ENCODE measurements around the gene RXFP1.

RXFP1 gene

DNA sequence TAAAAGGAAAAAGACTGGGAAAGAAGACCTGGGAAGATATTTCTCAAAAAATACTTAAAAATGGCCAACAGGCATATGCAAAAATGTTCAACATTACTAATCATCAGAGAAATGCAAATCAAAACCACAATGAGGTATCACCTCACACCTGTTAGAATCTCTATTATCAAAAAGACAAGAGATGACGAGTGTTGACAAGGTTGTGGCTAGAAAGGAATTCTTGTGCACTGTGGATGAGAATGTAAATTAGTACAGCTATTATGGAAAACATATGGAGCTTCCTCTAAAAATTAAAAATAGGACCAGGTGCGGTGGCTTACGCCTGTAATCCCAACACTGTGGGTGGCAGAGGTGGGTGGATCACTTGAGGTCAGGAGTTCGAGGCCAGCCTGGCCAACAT lies 100.0 kb downstream of the RXFP1 start:
- DNase-seq = no peak

- no peak for DNase-seq
These were observed 100.6 kb downstream of the RXFP1 start for GRCh38 chr4:158622251-158622650.

DNA sequence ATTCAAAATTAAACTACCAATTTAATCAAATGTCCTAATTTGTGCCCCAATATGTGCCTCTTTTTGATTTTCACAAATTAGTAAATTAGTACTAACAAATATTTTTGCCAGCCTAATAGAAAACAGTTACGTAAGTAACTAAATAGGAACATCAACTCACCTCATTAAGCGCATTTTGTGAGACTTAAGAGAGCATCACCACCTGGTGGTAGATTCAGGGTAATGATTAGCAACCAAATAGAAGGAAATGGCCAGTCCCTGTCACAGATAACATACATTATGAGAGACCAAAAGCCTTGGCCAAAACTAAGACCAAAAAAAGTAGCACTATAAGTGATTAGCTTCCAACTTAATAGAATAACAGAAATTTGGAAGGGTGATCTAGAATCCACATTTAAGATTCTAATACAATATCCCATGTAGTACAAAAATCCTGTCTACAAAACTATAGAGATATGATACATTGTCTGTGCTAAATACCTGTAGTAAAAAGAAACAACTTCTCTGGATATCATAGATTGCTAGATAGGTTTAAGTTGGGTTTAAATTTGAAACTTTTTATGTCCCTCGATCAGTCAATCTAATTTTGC lies 103.3 kb downstream of the RXFP1 start:
- peak; percentile 80 for DNase-seq

GRCh38 chr4:158625544-158625943 lies 103.9 kb downstream of the RXFP1 start:
- no peak for DNase-seq

DNA sequence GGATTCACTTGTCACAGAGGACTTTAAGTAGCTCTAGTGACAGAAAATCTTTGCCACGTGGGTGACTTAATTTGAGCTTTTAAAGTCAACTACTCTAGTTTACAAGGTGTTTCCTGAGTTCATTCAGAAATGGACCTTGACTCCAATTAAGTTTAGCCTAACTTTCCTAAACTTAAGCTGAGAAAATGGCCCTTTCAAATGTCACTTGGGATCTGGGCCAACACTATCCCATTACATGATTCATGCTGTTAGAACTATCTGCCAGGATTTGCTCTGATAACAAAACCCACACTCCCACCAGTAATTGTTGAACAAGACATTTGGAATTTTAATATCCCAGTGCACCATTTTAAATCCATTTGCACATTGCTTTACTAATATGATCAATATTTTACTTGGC lies 109.2 kb downstream of the RXFP1 start:
- no peak for DNase-seq

- no peak for DNase-seq
These were observed 114.9 kb downstream of the RXFP1 start for GRCh38 chr4:158636619-158637018.

DNA sequence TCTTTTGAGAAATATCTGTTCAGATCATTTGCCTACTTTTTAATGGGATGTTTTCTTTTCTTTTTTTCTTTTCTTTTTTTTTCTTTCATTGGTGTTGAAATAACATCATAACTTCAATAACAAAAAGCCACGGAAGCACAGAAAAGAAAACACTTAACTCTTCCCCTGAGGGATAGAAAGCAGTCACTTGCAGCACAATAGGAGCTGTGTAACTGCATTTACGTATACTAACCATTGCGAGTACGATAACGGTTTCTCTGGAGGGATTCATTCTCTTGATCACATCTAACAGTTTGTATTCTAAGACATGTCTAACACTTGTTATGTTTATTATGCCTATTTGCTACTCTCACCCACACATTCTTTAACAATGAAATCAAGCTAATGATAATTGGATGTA lies 122.7 kb downstream of the RXFP1 start:
- DNase-seq = no peak

DNA sequence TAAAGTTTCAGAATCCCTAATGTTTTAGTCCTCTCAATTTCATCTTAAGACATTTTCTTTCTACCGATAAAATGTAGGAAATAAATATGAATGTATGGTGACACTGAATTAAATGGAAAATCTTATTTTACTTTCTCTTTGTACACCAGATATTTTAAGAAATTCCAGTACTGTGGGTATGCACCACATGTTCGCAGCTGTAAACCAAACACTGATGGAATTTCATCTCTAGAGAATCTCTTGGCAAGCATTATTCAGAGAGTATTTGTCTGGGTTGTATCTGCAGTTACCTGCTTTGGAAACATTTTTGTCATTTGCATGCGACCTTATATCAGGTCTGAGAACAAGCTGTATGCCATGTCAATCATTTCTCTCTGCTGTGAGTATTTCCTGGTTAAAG lies 123.1 kb downstream of the RXFP1 start:
- DNase-seq = no peak

DNA sequence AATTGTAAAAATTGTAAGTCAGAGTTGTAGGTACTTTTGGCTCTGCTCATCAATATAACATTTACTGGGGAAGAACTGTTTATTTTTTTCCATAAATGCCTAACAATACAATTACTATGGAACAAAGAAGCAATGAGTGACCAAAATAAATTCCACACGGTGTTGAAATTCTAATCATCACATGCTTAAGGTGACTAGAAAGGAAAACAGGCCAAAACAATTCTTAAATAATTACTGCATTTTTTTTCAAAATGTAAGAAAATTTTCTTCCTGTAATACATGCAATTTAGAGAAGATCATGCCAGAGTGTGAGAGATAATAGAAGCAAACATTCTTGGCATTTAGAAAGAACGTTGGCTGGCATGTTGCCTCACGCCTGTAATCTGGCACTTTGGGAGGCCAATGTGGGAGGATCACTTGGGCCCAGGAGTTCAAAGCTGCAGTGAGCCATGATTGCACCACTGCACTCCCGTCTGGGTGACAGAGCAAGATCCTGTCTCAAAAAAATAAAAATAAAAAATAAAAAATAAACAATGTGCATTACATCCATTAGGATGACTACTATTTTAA lies 127.5 kb downstream of the RXFP1 start:
- DNase-seq = no peak

DNA sequence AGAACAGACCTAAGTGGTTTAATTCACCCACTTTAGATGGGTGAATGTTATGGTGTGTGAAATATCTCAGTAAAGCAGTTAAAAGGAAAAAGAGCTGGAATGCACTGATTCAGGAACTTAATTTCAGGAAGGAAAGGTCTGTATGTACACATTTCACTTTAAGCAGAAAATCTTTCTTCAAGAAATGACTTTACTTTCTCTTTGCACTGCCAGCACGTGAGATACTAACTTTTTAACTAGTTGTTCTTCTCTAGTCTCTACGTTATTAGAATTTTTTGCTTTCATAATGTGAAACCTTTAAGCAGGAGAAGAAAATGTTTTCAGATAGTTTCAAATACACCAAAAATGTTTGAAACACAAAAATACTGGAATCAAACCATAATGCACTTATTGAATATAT lies 131.2 kb downstream of the RXFP1 start:
- peak; percentile 17 for DNase-seq

DNA sequence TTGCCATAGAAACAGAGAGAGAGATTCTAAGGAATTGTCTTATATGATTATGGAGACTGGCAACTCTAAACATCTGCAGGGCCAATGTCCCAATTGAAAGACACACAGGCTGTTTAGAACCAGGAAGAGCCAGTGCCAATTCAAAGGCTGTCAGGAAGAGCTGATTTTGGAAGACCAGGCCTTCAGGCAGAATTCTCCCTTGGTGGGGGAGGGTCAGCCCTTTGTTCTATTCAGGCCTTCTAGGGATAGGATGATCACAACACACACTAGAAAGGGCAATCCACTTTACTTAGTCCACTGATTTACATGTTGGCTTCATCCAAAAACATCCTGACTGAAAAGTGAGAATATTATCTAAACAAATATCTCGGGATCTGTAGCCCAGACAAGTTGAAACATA lies 134.8 kb downstream of the RXFP1 start:
- DNase-seq = no peak

DNA sequence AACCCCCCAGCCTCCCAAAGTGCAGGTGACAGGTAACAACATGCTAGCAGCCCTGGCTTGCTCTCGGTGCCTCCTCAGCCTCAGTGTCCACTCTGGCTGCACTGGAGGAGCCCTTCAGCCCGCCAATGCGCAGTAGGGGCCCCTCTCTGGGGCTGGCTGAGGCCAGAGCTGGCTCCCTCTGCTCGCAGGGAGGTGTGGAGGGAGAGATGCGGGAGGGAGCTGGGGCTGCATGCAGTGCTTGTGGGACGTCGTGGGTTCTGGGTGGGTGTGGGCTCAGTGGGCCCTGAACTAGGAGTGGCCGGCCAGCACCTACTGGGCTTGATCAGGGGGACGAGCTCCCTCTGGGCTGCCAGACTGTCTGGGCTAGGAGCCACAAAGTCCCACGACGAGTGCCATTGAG lies 135.6 kb downstream of the RXFP1 start:
- no peak for DNase-seq

GRCh38 chr4:158663255-158663654 lies 141.6 kb downstream of the RXFP1 start:
- peak; percentile 53 for DNase-seq

DNA sequence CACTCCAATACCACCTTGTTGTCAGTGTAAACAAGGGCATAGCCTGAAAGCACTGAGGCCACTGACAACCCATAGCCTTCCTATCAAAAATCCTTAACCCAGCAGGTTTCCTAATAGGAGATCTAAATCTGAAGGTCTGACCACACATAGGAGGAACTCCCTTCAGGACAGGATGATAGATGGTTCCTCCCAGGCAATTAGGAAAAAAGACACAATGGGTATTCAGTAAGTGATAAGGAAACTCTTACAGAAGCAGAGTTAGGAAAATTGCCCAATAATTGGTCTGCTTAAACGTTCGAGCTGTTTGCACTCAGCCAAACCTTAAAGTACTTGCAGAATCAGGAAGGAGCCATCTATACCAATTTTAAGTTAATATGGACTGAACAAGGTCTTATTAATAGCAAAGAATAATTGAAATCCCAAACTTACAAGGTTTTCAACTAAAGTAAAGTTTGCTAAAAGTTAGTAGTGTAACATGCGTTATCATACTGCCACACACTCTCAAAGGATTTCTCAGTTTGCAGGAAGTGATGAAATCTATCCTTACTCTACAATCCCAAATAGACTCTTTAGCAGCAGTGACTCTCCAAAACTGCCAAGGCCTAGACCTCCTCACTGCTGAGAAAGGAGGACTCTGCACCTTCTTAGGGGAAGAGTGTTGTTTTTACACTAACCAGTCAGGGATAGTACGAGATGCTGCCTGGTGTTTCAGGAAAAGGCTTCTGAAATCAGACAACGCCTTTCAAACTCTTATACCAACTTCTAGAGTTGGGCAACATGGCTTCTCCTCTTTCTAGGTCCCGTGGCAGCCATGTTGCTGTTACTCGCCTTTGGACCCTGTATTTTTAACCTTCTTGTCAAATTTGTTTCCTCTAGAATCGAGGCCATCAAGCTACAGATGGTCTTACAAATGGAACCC lies 142.3 kb downstream of the RXFP1 start:
- peak; percentile 52 for DNase-seq

GRCh38 chr4:158664806-158665205 lies 143.1 kb downstream of the RXFP1 start:
- DNase-seq = no peak

DNA sequence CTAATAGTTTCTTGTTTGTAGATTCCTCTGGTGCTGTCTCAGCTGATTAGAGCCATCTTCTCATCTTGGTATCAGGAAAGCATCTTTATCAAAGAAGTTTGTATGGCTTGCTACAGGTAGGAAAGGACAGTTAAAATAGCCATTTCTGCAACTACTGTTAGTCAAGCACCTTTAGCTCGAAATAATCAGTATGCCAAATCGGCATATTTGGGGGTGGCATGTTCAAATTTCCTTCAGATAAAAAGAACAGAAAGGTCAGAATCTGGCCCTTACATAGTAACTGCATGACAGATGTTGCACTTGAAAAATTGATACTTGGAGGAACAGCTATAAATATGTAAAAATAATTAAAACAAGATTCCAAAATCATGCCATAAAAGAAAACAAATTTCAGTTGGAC lies 145.2 kb downstream of the RXFP1 start:
- no peak for DNase-seq

DNA sequence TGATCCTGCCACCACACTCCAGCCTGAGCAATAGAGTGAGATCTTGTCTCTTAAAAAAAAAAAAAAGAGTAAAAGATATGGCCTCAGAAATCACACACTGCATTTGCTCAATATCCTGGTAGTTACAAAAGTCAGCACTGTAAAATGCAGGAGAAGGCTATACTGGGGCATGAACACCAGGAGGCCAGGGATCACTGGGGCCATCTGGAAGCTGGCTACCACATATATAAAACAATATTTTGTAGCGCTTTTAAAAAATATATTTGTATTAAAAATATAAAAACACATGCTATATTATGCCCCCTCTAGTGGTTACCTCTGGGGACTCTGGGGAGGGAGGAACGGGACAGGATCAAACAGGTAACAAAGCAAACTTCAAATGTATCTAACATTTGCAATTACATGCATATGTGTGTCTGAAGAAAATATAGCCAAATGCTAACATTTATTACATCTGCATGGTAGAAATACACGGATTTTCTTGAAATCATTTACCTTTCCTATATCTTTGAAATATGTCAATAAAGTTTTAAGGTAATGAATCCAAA lies 146.0 kb downstream of the RXFP1 start:
- peak; percentile 66 for DNase-seq

DNA sequence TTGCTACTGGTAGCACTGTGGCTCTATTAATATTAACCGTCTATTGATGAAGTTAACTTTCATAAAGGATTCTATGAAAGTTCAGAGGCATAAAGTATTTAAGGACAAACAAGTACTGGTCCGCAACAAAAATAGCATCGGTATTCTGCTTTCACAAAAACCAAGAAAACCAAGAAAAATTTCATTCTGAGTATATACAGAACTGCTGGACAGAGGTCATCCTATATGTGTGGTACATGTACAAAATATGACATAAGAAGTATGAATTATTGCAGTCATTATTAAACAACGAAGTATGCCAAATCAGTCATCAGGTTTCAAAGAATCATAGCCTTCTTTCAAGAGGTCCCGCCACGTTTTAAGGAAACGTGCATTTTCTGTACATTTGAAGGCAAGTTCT lies 147.6 kb downstream of the RXFP1 start:
- DNase-seq = no peak

GRCh38 chr4:158670975-158671664 lies 149.4 kb downstream of the RXFP1 start:
- peak; percentile 62 for DNase-seq

DNA sequence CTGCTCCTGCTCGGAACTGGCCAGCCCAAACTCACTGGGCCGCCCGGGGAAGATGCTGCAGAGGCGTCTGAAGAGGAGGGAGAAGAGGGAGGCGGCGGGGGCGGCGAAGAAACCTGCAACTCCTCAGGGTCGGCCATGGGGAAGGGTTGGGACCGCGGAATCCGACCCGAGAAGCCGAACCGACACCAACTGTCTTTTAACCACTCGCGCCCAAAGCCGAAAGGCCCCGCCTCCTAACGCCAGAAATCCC lies 149.9 kb downstream of the RXFP1 start, which contains the start of gene C4orf46:
Gene C4orf46, minus strand, starts transcription at position 223 of the 250 bp plus-strand sequence. Its CDS starts 86 bp downstream, at position 137.
- no peak for DNase-seq

DNA sequence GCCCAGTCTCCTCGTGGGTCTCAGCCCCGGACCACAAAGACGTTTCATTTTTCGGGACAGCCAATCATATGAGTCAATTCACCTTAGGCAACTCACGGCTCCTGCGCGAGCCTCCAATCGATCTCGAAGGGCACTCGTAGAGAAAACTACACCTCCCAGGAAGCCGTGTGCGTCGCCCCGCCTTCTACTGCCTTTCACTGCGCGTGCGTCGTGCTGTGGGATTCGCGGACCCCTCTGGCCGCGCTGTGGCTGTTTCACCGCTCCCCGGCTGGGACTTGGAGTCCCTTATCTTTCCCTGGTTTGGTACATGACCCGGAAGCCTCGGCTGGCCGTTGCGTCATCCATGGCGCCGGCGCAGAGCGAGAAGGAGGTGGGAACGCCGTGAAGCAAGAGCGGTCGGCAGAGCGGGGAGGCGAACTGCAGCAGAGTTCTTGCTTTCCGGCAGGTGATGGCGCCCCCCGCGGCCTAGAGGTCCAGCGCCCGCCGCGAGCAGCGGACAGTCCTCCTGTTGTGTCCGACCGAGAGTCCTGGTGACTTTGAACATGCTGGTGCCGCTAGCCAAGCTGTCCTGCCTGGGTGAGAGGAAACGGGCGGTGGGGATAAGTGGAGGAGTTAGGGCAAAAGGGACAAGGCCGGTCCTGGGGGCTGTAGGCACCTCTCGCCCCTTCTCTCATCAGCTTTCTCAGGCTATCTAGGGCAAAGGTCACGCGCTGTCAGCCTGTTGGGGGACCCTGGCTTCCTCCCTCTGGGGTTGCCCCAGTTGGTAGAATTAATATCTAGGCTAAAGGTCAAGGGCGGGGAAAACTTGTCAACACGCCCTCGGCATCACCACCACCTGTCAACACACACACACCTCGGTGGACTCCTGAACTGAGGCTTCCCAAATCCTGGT lies 150.5 kb downstream of the RXFP1 start, which contains the start of gene ETFDH:
Gene ETFDH, plus strand, starts transcription at position 382 of the 892 bp plus-strand sequence. Its CDS starts 161 bp downstream, at position 543.
- DNase-seq = peak; percentile 100

DNA sequence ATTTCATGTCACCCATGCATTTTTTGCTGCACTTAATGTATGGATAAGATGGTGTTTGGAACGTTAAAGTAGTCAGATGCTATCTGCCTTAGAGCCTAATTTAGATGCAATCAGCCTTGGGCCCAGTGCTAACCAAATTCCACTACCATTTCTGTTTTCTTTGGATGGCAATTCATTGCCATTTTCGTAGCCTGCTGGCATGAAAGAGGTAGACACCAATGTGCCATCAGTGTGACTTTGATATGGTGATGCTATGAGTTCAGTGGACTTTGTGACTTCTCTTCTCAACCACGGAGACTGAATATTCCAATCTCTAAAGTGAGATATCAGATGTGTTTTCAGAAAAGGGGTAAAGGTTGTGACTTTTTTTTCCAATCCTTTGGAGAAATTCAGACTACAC lies 152.0 kb downstream of the RXFP1 start:
- no peak for DNase-seq
